ENCODE results near the gene C11orf71.

The C11orf71 gene

GRCh38 chr11:114398303-114398920, 1.9 kb downstream of the C11orf71 start:
- DNase-seq, result no peak

DNA sequence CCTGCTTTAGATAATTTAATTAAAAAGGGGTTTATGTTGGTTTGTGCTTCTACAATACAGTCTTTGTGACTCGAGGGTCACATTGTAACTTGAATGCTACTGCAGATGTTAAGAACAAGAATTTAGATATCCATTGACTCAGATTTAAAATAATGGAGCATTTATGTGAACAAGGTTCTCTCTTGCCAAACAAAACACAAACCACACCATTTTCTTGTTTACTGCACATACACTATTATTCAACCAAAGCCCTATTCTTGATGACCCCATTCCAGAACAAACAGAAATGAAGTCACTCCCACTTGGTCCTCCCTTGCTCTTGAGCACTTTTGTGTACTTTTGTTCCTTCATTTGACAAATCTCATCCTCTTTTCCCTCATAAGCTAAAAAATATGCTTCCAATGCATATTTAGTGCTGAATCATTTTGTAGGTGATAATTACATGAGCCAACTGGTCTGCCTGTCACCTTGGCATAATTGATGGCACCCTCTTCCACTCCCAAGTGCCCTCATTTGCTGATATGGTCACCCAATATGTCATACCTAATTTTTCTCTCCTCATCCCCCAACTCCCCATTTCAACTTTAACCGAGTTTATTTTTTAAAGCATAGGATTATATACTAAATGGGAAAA, 2.8 kb downstream of the C11orf71 start:
- DNase-seq, result no peak

- DNase-seq, result no peak
These were observed 3.4 kb downstream of the C11orf71 start for GRCh38 chr11:114396916-114397315.

DNA sequence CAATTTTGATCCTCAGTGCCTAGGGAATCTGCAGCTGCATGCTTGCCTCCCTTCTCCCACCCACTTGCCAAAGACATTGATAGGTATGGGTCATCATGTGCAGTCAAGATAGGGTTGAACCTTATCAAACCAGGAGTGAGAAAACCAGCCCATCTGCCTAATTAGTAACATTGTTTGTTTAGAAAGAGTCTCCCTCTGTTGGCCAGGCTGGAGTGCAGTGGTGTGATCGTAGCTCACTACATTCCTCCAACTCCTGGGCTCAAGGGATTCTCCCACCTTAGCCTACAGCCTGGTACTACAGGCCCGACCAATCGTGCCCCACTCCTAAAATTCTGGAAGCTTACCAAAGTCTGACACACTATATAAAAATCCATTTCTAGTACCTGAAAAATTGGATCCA, 4.6 kb downstream of the C11orf71 start:
- no peak for DNase-seq

DNA sequence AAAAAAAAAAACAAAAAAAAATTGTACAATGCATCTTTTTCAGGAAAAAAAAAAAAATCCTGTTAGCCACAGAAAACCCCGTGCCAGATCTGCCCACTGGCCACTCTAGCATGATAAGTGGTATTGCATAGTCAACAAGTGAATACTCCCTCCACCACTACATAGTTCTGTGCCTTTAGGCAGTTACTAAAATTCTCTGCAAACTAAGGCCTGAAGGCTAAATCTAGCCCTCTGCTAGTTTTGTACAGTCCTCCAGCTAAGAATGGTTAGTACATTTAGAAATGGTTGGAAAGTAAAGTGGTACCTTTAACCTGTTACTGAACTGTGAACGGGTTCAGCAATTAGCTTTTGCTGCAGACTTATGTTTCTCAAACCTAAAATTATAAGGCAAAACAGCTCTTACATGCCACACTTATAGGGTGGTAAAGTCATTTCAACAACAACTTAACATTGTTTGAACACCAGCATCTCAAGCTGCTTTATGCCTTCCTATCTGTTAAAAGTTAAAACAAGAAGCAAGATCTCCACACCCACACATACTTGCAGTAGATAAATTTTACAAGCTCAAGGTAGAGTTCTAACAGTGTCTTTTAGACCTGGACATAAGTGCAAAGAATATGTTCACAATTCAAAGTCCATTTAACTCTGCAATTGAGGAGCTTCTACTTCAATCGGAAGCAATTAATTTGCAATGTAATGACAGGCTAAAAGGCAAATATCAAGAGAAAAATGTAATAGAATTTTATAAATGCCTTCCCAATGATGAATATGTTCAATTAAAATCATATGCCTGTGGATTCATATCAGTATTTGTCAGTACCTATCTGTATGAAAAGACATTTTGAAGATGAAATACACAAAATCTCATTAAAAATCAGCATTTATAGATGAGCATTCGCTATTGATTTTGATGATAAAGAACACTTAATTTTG, 7.3 kb downstream of the C11orf71 start:
- no peak for DNase-seq

DNA sequence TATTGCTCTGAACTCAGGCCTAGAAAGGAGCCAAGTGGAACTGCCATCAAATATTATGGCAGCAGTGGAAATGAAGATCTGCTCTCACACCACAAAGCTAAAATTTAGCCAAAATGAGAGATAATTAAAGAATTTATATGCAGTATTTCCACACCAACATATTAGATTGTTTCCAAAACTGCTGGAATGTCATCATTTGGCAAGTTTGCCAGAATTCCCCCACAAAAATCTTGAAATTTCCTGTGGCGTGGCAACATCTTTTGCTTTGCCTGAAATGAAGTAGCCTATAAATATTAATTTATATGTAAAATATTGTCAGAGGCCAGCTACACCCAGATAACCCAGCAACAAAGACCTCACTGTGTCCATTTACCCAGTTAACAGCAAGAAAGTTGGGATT, 13.8 kb downstream of the C11orf71 start:
- no peak for DNase-seq

- DNase-seq, result no peak
These were observed 14.2 kb downstream of the C11orf71 start for GRCh38 chr11:114386131-114386530.

GRCh38 chr11:114384487-114384886, 15.8 kb downstream of the C11orf71 start:
- no peak for DNase-seq

DNA sequence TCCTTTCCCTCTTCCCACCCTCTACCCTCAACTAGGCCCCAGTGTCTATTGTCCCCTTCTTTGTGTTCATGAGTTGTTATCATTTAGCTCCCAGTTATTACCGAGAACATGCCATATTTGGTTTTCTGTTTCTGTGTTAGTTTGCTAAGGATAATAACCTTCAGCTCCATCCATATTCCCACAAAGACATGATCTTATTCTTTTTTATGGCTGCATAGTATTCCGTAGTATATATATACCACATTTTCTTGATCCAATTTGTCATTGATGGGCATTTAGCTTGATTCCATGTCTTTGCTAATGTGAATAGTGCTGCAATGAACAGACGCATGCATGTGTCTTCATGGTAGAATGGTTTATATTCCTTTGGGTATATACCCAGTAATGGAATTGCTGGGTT, 17.8 kb downstream of the C11orf71 start:
- DNase-seq, result no peak

DNA sequence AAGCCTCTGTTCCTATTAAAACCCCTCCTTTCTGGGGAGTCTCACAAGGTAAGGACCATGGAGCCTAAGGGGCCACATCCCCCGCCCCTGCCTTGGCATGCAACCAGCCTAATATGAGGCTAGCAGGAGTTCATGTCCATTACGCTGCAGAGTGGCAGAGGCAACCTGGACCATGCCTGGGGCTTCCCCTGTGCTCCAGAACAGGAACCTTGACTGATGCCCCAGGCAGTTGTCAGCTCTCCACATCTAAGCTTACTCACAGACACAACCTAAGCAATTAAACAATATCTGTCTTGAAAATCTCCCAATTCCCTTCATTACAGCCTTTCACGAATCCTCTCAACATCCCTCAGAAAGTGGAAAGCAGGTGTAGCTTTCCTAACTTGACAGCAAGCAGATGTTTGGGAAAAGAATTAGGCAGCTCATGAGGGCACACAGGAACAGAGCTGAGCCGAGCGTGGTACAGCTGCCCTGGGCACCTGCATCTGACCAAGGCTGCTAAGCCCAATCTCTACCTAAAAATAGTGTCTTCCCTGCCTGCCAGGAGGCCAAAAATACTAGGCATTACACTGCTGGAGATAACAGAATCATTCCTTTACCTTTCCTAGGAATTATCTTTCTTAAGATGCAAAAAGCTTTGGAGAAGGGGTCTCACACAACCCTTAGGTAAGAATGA, 20.8 kb downstream of the C11orf71 start:
- no peak for DNase-seq

DNA sequence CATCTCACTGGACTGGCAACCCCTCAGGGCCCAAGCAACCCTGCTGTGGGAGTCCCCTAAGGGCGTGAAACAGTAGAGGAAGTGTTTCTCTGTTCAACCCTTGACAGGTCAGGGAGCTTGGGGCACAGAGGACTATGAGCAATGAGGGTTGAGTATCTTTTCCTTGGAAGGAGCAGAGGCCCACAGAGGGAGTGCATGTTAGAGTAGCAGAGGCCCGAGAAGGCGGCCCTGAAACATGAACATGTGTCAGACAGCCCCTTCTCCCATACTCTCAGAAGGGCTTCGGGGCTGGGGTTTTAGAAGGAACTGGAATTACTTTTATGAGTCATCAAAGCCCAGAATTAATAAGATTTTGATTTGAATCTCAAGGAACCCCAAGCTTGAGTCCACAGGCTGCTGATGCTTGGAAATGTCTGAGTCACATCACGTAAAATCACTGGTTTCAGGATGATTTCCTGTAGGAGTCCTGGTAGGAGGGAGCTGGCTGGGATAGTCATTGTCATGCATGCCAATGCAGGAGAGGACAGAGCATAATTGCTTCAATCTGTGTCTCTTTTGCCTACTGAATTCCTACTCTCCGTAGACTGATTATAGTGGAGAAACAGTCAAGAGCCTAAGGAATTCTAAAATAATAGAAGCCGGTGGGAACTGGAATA, 22.6 kb downstream of the C11orf71 start:
- DNase-seq, result no peak

GRCh38 chr11:114375052-114375451, 25.3 kb downstream of the C11orf71 start:
- DNase-seq, result no peak

- DNase-seq, result no peak
These were observed 31.2 kb downstream of the C11orf71 start for GRCh38 chr11:114368918-114369680.

GRCh38 chr11:114367244-114367957, 32.9 kb downstream of the C11orf71 start:
- DNase-seq, result no peak

GRCh38 chr11:114366331-114367243, 33.7 kb downstream of the C11orf71 start:
- DNase-seq, result no peak

GRCh38 chr11:114362958-114363357, 37.4 kb downstream of the C11orf71 start:
- no peak for DNase-seq

DNA sequence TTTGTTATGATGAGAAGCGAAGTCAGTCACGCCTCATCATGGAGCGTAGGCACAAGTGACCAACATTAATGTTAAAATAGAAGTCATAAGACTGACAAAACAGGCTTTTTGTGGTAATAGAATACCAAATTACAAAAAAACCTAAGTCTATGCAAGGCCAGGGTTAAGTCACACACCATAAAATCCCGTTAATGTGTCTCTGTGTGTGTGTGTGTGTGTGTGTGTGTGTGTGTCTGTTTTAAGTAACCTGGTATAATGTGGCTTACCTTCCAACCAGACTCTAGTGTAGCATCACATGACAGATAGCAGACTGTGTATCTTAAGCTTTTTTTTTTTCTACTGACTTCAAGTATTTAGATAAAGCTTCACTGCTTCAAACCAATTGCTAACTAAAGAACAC, 38.0 kb downstream of the C11orf71 start:
- no peak for DNase-seq

DNA sequence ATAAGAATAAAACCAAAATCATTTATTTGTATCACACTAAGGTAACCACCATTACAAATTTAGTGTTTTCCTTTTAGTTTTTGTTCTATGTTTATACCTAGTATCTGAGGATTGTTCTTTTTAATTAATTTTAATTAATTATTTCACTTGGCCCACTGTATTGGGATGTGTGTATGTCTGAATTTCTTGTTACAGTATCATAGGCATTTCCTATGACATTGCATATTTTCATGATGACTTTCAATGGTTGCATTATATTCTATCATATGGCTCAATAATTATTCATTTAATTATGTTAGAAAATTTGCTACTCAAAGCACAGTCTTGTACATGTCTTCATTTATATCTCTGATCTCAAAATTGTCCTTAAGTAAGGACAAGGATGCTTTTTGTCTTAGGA, 41.0 kb downstream of the C11orf71 start:
- no peak for DNase-seq

DNA sequence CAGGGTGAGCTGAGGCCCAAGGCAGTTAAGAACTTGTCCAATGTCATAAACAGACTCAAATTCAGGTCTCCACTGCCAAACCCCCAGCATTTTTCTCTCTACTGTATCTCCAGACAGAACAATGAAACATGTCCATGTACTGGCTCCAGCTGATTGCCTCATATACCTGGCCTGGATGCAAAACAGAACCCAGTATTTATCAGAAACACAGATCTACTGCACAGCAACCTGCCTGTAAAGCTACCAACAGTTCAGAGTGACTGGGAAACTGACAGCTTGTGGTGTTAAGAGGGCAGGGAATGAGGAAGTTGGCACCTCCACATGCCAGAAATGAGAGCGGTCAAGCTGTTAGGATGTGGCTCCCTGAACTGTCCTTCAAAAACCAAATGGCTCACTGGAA, 41.6 kb downstream of the C11orf71 start:
- DNase-seq, result no peak

GRCh38 chr11:114354076-114354475, 46.2 kb downstream of the C11orf71 start:
- no peak for DNase-seq

All from CD4-positive, alpha-beta T cell treated with Interleukin-21 for 1 hour (primary cell).